BE2C (cell line): ENCODE results near the gene MINPP1.

Source experiments
- DNase-seq: peaks from one replicate; pipeline ENCODE4 v3.0.0-alpha.2; 2020
- H3K27me3 ChIP-seq: fragments of 250-450 bp; sonication (Bioruptor Pico); 2 replicates; pipeline ENCODE4 v1.5.1; 2020; ENCODE audit warnings: mild to moderate bottlenecking
- H3K36me3 ChIP-seq: fragments of 250-450 bp; sonication (Bioruptor Pico); 2 replicates; pipeline ENCODE4 v1.5.1; 2020; ENCODE audit warnings: mild to moderate bottlenecking
- H3K4me1 ChIP-seq: fragments of 250-450 bp; sonication (Bioruptor Pico); 2 replicates; pipeline ENCODE4 v1.5.1; 2020
- H3K4me3 ChIP-seq: 2 replicates; pipeline ENCODE4 v1.5.1; 2011; ENCODE audit warnings: low read depth, low read length
- H3K9me3 ChIP-seq: fragments of 250-450 bp; sonication (Bioruptor Pico); 2 replicates; pipeline ENCODE4 v1.5.1; 2020
- TF ChIP-seq, protein P1 (sequence below): IDR thresholded peaks from 2 replicates; pipeline ENCODE4 v1.5.1; 2012; ENCODE audit warnings: mild to moderate bottlenecking, low read depth, low read length

MINPP1 gene

DNA sequence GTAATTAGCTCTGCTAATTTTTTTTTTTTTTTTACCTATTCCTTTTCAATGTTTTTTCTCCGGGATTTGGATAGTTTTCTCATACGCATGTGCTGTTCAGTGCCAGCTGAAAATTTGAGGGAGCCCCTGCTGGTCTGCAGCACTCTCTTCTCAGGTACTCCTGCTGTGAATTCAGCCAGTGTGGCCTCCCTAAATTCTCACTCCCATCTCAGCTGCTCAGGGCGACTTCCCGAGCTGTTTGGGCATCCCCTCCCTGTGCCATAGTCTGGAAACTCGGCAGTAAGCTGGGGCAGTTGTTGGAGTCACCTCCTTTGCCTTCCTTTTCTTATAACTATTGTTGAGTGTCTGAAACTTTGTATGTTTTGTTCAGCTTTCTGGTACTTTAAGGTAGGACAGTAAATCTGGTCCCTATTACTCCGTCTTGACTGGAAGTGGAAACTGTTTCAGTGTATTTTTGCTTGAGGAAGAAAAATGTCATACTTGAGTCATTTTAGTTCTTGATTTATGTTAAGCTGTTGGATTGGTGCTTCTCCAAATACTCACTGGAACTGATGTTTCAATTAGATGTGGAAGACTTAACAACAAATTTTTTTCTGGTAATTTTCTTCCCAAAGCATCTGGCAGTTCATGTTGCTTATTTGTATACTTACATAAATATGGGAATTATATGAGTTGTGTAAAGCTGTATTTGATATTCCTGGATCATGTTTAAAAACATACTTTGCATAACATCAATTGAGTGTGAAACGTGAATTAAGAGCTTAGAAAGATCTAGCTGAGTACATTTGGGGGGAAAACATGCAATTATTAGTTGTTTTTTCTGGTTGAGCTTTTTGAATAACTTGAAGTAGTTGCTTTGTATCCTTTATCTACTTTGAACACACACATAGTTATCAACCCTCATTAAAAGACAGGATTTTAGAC, 33.7 kb downstream of the MINPP1 start:
- Histone ChIP-seq H3K4me1 (no peaks in the 10 kb centered on the region), H3K27me3 (no peaks in the 10 kb centered on the region)
- TF ChIP-seq, protein P1, sequence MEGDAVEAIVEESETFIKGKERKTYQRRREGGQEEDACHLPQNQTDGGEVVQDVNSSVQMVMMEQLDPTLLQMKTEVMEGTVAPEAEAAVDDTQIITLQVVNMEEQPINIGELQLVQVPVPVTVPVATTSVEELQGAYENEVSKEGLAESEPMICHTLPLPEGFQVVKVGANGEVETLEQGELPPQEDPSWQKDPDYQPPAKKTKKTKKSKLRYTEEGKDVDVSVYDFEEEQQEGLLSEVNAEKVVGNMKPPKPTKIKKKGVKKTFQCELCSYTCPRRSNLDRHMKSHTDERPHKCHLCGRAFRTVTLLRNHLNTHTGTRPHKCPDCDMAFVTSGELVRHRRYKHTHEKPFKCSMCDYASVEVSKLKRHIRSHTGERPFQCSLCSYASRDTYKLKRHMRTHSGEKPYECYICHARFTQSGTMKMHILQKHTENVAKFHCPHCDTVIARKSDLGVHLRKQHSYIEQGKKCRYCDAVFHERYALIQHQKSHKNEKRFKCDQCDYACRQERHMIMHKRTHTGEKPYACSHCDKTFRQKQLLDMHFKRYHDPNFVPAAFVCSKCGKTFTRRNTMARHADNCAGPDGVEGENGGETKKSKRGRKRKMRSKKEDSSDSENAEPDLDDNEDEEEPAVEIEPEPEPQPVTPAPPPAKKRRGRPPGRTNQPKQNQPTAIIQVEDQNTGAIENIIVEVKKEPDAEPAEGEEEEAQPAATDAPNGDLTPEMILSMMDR: no peak

GRCh38 chr10:87541114-87541513, 36.4 kb downstream of the MINPP1 start:
- Histone ChIP-seq H3K27me3 (no peaks in the 10 kb centered on the region), H3K9me3 (no peaks in the 10 kb centered on the region), H3K4me3 (no peak overlapping the region), H3K36me3 (no peaks in the 10 kb centered on the region; the same call in 1 of the 2 replicates), H3K4me1 (no peaks in the 10 kb centered on the region)
- TF ChIP-seq, protein P1: no peak
- DNase-seq: no peak

More for the DNA sequence above, 33.7 kb downstream of the MINPP1 start:
- H3K36me3 ChIP-seq: no peaks in the 10 kb centered on the region; the same call in 1 of the 2 replicates
- H3K9me3 ChIP-seq: no peaks in the 10 kb centered on the region
- no peak overlapping the region for H3K4me3 ChIP-seq
- DNase-seq: no peak

GRCh38 chr10:87544721-87545120, 40.0 kb downstream of the MINPP1 start:
- TF ChIP-seq, protein P1: no peak
- Histone ChIP-seq H3K27me3 (no peaks in the 10 kb centered on the region), H3K9me3 (no peaks in the 10 kb centered on the region), H3K36me3 (no peaks in the 10 kb centered on the region; the same call in 1 of the 2 replicates), H3K4me3 (no peak overlapping the region), H3K4me1 (no peaks in the 10 kb centered on the region)
- DNase-seq: no peak

- H3K4me3 ChIP-seq: no peak overlapping the region
- H3K27me3 ChIP-seq: no peaks in the 10 kb centered on the region
- TF ChIP-seq, protein P1: no peak
- H3K9me3 ChIP-seq: no peaks in the 10 kb centered on the region
- H3K4me1 ChIP-seq: no peaks in the 10 kb centered on the region
- DNase-seq: no peak
- H3K36me3 ChIP-seq: no peaks in the 10 kb centered on the region; the same call in 1 of the 2 replicates
These were observed 41.1 kb downstream of the MINPP1 start for GRCh38 chr10:87545783-87546182.

DNA sequence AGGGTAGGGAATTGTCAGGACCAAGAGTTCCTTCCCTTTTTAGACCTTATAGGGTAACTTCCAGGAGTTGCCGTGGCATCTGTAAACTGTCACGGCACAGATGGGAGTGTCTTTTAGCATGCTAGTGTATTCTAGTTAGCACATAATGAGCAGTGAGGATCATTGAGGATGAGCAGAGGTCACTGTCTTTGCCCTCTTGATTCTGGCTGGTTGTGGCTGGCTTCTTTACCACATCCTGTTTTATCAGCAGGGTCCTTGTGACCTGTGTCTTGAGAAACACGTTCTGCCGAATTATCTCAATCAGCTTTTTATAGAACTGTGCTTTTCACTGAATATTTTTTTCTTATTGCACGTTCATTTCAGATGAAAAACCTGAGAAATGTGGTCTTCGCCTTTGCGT, 41.5 kb downstream of the MINPP1 start:
- Histone ChIP-seq H3K9me3 (no peaks in the 10 kb centered on the region), H3K36me3 (no peaks in the 10 kb centered on the region; the same call in 1 of the 2 replicates), H3K4me3 (no peak overlapping the region), H3K4me1 (no peaks in the 10 kb centered on the region), H3K27me3 (no peaks in the 10 kb centered on the region)
- TF ChIP-seq, protein P1: no peak
- no peak for DNase-seq

DNA sequence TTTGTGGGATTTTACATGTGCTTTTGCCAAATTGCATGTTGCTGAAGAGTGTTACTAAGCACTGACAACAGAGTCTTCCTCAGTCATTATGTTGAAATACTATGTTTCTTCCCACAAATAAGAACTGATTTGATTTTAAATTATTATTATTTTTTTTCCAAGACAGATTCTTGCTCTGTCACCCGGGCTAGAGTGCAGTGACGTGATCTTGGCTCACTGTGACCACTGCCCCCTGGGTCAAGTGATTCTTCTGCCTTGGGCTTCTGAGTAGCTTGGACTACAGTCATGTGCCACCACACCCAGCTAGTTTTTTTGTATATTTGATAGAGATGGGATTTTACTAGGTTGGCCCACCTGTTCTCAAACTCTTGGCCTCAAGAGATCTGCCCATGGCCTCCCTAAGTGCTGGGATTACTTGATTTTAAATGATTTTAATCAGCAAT, 42.3 kb downstream of the MINPP1 start:
- DNase-seq: no peak
- H3K4me1 ChIP-seq: no peaks in the 10 kb centered on the region
- TF ChIP-seq, protein P1: no peak
- no peaks in the 10 kb centered on the region for H3K27me3 ChIP-seq
- no peaks in the 10 kb centered on the region; the same call in 1 of the 2 replicates for H3K36me3 ChIP-seq
- no peak overlapping the region for H3K4me3 ChIP-seq
- no peaks in the 10 kb centered on the region for H3K9me3 ChIP-seq
